Measurements from ENCODE around the gene ATOH8. TPM values are rescaled to one million over a fixed set of nuclear protein-coding genes. Genes with fewer than 3 reads are reported as not detected.

ATOH8 gene
- total and polyA plus RNA-seq, 12 donors, result 8.7 to 45.9 (median 17.8) TPM

DNA sequence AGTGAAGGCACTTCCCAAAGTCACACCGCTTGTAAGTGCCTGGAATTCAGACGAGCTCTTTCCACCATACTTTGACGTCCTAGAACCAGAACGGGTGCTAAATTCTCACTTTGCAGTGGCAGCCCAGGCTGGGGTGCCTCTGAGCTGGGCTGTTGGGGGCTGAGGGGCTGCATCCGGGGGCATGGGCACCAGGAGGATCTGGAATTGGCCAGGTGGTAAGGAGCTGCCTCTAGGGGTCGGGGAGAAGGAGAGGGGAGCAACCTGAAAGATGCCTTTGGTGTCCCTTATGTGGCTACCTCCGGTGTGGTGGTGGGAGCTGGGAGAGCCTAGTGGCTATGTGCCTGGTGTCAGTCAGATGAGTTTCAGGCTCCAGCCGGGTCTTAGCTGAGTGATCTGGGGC, 7.1 kb downstream of the ATOH8 start:
- no peaks in the 10 kb centered on the region for H3K9me3 ChIP-seq
- peak overlapping the region in 5 of 10 donors; percentile 10 to 53 (median 29) for H3K27ac ChIP-seq
- 85 to 88% methylated on average over 8 of the region's 8 CpGs for WGBS, 2 donors
- TF ChIP-seq, protein P1, sequence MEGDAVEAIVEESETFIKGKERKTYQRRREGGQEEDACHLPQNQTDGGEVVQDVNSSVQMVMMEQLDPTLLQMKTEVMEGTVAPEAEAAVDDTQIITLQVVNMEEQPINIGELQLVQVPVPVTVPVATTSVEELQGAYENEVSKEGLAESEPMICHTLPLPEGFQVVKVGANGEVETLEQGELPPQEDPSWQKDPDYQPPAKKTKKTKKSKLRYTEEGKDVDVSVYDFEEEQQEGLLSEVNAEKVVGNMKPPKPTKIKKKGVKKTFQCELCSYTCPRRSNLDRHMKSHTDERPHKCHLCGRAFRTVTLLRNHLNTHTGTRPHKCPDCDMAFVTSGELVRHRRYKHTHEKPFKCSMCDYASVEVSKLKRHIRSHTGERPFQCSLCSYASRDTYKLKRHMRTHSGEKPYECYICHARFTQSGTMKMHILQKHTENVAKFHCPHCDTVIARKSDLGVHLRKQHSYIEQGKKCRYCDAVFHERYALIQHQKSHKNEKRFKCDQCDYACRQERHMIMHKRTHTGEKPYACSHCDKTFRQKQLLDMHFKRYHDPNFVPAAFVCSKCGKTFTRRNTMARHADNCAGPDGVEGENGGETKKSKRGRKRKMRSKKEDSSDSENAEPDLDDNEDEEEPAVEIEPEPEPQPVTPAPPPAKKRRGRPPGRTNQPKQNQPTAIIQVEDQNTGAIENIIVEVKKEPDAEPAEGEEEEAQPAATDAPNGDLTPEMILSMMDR (IDR thresholded peaks at IDR 0.05), result no peak
- peaks cover 0 to 37% (median 0%) of the 10 kb centered on the region in 9 donors for H3K36me3 ChIP-seq
- H3K4me3 ChIP-seq, result peak overlapping the region in 1 of 10 donors; percentile 12
- peaks cover 0 to 19% (median 0%) of the 10 kb centered on the region in 7 donors for H3K27me3 ChIP-seq
- DNase-seq, result no peak
- H3K4me1 ChIP-seq, result peaks cover 4 to 95% (median 76%) of the 10 kb centered on the region in 9 donors
- no peak for ATAC-seq
- intact Hi-C loops (cut with DNase I), result no loop called here

DNA sequence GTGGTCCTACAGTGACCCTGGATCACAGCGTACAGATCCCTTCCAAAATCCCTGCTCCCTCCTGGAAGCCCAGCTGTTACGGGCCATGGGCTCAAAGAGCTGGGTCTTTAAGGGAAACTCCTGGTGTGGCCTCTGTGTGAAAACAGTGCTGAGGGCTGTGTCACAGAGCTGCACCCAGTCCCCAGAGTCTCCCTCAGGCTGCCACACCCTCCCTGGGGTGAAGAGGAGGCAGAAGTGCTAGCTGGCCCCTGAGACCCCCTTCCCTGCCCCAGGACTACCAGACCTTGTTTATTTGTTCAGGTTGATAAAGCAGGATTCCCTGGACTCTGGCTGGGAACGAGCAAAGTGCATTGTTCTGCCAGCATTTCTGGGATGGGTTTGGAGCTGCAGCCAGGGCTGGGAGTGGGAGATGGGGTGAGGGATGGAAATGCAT, 7.7 kb downstream of the ATOH8 start:
- 58 to 64% methylated on average over 3 of the region's 3 CpGs for WGBS, 2 donors
- no peak for ATAC-seq
- peaks cover 4 to 95% (median 76%) of the 10 kb centered on the region in 9 donors for H3K4me1 ChIP-seq
- H3K36me3 ChIP-seq, result peaks cover 0 to 44% (median 0%) of the 10 kb centered on the region in 9 donors
- peak overlapping the region in 3 of 10 donors; percentile 29 to 53 (median 42) for H3K27ac ChIP-seq
- no peaks in the 10 kb centered on the region for H3K9me3 ChIP-seq
- H3K27me3 ChIP-seq, result peaks cover 0 to 23% (median 0%) of the 10 kb centered on the region in 7 donors
- TF ChIP-seq, protein P1 (IDR thresholded peaks at IDR 0.05), result no peak
- no peak overlapping the region for H3K4me3 ChIP-seq
- no peak for DNase-seq
- intact Hi-C loops (cut with DNase I), result no loop called here

DNA sequence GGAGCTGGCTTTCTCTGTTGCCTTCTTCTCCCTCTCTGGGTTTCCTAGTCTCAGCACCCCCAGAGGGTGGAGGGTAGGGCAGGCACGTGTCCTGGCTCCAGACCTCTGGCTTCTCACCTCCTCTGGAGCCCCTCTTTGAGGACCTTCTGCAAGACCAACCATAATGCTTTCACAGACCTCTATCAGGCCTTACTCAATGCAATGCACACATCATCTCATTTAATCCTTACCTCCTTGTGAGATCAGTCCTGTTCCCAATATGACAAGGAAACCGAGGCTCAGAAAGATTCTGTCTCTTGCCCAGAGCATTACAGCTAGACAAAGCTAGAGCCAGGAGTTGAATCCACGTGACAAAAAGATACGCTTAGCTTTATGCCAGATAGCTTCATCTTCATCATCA, 8.2 kb downstream of the ATOH8 start:
- H3K9me3 ChIP-seq, result no peaks in the 10 kb centered on the region
- TF ChIP-seq, protein P1 (IDR thresholded peaks at IDR 0.05), result no peak
- H3K4me3 ChIP-seq, result no peak overlapping the region
- DNase-seq (no peak), ATAC-seq (no peak)
- peaks cover 4 to 95% (median 76%) of the 10 kb centered on the region in 9 donors for H3K4me1 ChIP-seq
- intact Hi-C loops (cut with DNase I), result no loop called here
- H3K27ac ChIP-seq, result no peak overlapping the region
- peaks cover 0 to 20% (median 0%) of the 10 kb centered on the region in 7 donors for H3K27me3 ChIP-seq
- peaks cover 0 to 47% (median 0%) of the 10 kb centered on the region in 9 donors for H3K36me3 ChIP-seq
- whole genome bisulfite sequencing, 2 donors, result 78 to 85% methylated on average over 4 of the region's 4 CpGs

DNA sequence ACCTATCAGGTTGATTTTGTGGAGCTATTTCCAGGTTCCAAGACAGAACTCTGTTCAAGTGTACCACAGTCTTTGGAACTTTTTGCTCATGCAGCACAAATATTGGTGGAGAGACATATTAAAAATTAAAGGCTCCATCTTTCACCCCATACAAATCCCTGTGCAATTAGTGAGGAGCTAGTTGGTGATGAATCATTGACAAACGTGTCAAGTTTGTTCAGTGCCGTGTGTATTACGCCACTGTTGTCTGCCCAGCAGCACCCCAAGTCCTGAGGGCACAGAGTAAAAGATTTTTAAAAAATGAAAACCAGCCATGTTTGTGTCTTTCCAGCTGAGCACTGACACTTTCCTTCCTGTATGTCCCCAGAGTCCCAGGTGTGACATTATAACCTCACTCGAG, 9.3 kb downstream of the ATOH8 start:
- WGBS, 2 donors, result 74 to 76% methylated on average over 4 of the region's 4 CpGs
- Histone ChIP-seq H3K27me3 (peaks cover 0 to 18% (median 0%) of the 10 kb centered on the region in 7 donors), H3K4me3 (no peak overlapping the region), H3K36me3 (peaks cover 0 to 45% (median 0%) of the 10 kb centered on the region in 9 donors), H3K27ac (no peak overlapping the region), H3K4me1 (peaks cover 8 to 92% (median 74%) of the 10 kb centered on the region in 9 donors), H3K9me3 (no peaks in the 10 kb centered on the region)
- TF ChIP-seq, protein P1 (IDR thresholded peaks at IDR 0.05), result no peak
- intact Hi-C loops (cut with DNase I), result no loop called here
- no peak for ATAC-seq
- no peak for DNase-seq
